Islet precursor cell (in vitro differentiated cells): ENCODE results near the gene RIMBP2.

Experiments
- DNase-seq: peaks from one replicate; pipeline ENCODE4 v3.0.0-alpha.2; 2018

Gene RIMBP2

DNA sequence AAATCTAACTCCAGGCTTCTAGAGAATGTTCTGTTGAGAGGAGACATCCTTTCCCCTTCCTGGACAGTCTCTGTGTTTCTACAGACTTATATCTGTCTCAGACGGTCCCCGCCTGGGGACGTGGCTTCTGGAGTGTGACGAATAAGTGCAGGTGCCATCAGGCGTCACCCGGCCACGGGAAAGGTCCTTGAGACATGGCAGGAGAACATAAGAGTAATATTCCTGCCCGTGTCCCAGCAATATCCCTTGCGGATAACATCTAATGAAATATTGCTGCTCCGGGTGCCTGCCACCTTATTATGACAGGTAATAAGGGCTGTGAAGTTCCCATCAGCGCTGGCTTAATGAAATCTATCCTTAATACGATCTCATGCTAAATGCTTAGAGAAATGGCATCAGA, 238.8 kb downstream of the RIMBP2 start:
- no peak for DNase-seq

DNA sequence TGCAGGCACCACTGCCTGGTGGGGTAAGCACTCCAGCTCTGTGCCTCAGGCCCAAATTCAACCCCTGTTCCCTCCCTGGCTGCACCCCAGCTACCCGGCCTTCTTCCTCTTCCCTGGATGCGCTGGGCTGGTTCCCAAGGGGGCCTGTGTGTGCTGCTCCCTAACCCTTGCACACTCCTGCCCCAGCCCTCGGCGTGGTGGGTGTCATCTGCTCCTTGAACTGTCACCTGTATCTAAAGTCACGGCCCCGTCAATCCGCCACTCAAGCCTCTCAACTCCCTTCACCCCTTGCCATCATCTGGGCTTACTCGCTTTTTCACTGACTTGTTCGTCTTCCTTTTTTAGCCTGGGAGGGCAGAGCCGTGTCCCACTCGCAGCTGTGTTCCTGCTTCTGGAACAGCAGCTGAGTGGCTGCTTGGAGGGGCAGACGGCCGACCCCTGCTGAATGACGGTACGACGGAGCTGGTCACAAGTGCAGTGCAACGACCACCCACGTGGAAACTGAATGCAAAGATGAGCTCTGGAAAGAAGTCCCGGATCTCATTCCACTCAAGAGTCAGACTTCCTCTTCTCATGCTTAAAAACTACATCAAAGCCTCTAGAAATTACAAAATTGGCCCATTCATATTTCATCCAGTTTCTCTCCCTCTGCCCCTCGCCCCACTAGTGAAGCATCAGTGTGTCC, 239.5 kb downstream of the RIMBP2 start:
- no peak for DNase-seq

DNA sequence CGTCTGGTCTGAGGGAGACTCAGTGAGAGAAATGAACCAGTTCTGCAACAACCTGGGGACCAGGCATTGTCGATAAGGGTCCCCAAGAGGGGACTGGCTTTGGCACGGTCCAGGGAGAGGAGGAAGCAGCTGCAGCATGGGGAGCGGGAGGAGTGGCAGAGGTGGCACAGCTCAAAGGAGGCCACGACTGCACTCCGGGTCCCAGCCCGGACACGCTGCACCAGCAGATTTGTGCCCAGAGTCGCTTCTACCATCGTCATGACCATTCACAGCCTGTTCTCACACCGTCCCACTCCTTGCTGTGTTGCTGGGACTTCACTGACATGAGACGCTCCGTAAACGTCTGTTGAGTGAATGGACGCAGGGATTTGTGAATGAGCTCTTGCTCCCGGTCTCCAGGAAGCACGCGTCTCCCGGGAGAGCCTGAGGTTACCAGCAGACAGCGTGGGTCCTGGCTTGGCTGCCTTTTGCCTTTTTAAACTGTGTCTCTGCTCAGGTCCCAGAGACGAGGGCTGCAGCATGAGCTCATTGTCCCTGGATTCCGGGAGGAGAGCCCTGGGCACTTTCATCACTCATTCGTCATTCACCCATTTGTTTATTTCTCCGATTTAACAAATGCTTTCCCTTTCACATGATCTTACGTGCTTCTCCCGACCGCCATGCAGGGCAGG, 241.4 kb downstream of the RIMBP2 start:
- no peak for DNase-seq

DNA sequence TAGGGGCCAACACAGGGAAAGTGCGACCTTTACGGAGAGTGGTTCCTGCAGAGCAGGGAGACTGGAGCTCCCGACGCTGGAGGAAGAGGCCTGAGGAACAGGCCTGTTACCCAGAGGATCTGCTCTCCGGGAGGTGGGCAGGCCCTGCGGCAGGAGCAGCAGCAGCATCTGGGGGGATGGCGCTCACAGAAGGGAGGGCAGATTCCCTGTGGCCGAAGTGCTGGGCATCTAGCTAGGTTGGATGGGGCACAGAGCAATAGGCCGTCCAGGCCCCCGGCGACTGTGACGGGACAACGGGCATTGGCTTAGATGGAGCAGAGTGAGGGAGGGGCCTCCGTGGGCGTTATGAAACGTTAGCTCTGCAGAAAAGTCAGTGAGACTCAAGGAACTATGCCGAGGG, 242.8 kb downstream of the RIMBP2 start:
- DNase-seq: no peak

DNA sequence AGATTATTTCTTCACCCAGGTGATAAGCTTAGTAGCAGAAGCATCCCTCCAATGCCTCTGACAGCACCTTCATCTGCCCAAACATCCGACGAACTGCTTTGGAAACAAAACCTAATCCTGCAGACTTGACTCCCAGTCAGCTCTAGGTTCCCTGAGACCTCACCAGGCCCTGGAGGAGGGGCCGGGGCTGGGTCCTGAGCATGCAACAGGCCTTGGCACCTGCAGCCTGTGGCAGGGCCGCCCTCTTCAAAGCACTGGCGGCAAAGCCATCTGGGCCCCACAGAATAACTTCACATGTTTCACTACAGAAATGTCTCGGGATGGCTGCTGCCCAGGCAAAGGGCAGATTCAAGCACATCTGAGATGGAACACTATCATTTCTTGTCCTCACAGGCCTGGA, 245.1 kb downstream of the RIMBP2 start:
- DNase-seq: no peak

DNA sequence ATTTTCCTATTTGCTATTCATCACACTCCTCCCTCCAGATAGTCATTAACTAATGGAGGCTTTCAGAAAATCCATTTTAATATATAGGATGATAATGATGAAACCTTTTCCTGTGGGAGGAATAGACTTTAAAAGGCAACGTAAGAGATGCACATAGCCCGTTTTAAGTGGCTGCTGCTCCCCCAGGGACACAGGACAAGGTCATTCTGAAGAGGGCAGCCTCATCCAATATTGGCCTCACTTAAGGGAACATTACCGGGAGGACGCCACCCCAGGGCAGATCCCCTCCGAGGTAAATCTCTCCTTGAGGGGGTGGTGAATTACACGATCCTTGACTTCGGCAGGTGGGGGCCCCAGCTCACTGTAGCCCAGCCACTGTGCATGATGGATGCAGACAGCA, 246.5 kb downstream of the RIMBP2 start:
- DNase-seq: no peak

DNA sequence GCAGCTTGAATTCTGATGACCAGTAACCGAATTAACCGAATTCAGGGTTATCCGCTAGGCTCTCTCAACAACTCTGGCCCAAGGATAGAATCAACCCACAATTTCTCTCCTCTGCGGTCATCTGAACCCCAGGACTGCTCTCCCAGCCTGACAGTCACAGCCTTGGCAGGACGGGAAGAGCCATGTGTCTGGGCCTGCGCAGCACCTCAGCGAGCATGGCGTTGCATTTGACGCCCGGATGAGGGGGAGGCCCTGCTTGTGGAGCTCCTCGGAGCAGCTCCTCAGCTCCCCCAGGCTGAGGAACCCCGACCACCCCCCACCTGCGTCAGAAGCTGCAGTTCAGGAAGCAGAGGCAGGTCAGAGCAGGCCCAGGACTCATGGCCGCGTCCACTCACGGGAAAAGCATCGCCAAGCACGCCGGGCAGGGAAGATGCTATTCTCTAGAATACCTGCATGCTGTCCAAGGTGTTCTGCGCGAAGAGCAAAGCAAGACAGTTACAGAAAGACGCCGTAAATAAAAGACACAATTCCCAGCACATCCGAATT, 247.3 kb downstream of the RIMBP2 start:
- DNase-seq: no peak

DNA sequence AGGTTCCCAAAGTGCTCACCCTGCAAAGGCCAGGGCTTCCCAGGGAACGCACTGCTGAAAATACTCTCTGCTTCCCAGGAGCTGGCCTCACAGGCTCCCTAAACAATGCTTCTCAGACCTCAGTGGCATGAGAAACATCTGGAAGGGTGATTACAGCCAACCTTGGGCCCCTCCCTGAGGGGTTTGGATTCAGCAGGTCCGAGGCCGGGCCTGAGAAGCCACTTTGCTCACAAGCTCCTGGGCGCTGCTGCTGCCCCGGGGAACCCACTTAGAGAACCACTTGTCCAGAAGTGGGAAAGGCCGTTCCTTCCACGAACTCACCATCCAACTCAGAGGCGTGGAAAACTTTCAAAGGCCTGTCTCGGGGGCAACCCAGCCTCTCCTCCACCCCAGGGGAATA, 247.9 kb downstream of the RIMBP2 start:
- DNase-seq: no peak

DNA sequence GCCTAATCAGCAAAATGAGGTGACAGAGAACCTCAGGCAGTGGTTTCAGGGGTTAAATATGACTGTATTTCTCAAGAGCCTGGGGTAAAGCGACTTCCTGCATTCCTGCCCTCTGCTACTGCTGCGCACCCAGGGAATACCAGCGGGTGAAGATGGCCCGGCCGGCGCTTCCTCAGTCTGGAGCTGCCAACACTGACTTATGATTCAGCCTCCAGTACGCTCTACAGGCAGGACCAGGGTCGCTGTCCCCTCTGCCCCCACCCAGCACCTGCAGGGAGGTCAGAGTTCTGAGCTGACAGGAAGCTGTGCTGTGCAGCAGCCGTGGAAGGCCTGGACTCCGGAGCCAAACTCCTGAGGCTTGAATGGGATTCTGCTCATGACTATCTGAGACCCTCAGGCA, 250.5 kb downstream of the RIMBP2 start:
- no peak for DNase-seq

DNA sequence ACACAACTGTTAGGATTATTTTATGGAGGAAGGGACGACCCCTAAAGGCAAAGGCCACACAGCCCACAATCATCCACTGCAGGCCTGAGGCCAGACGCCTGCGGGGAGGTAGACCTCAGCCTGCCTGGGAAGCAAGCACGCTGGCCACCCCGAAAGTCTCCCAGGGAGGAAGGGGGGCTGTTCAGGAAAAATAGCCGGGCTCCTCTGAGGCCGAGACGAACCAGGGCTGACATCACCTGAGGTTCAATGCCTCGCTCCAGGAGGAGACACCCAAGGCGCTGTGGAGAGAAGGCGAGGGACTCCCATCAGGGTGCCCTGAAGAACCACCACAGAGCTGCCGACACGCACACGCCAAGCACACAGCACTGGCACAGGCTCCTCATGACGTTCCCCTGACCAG, 251.1 kb downstream of the RIMBP2 start:
- no peak for DNase-seq

DNA sequence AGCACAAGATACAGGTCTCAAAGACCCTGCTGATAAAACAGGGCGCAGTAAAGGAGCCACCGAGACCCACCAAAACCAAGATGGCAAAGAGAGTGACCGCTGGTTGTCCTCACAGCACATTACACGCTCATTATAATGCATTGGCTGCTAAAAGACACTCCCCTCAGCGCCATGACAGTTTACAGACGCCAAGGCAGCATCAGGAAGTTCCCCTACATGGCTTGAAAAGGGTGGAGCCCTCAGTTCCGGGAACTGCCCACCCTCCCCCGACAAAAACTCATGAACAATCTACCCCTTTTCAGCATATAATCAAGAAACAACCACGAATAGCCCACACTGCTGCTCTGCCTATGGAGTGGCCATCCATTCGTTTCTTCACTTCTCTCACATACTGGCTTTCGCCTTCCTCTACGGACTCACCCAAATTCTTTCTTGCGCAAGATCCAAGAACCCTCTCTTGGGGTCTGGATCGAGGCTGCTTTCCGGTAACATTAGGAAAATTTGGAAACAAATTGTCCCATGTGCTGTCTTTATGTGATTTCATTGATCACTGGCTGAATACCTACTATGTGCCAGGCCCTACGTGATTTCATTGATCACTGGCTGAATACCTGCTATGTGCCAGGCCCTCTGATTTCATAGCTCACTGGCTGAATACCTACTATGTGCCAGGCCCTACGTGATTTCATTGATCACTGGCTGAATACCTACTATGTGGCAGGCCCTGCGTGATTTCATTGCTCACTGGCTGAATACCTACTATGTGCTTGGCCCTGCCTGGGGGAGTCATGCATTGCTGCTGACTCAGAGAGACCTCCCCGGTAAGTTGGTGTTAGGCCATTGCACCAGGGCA, 252.1 kb downstream of the RIMBP2 start:
- DNase-seq: no peak

DNA sequence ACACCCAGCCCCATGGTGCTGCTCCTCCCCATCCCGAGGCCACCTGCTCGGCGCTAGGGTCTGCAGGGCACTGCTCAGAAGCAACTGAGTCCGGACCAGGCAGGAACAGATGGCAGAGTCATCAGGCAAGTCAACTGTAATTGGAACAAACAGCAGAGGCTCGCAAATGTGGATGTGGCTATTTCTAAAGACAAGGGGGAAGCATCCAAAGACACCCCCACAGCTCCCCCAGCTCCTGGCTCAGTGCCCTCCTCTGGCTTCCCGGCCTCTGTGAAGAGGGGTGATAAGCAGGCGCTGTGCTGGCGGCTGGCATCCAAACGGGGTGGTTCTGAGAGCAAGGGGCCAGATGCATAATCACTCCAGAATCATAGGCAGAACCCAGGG, 252.8 kb downstream of the RIMBP2 start:
- DNase-seq: no peak

DNA sequence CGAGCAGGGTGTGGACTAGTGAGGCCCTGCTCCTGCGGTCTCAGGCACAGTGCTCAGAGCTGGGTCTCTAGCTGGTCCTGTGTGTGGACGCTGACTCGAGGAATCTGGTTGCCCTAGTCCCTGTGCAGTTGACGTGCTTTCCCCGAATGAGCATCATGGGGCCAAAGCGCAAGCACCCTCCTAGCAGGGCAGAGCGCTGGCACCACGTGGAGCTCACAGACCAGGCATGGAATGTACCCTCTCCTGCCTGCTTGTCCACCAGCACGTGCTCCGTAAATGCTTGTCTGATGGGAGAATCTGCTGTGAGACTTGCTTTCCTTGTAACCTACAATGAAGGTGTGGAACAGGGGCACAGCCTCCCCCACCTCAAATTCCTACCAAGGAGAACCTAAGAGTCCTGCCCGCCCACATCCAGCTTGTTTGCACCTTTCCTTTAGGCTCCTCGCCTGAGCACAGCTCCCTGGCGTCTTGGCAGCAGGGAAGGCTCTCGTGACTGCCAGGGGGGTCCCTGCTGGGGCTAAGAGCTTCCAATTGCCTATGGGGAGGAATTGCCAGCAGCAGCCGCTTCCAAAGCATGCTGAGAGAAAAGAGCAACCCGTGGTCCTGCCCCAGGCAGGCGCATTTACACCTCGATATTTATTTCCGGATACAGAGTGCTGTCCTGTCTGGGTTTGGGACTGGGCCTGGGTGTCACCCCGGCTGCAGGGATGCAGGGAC, 253.4 kb downstream of the RIMBP2 start:
- no peak for DNase-seq

DNA sequence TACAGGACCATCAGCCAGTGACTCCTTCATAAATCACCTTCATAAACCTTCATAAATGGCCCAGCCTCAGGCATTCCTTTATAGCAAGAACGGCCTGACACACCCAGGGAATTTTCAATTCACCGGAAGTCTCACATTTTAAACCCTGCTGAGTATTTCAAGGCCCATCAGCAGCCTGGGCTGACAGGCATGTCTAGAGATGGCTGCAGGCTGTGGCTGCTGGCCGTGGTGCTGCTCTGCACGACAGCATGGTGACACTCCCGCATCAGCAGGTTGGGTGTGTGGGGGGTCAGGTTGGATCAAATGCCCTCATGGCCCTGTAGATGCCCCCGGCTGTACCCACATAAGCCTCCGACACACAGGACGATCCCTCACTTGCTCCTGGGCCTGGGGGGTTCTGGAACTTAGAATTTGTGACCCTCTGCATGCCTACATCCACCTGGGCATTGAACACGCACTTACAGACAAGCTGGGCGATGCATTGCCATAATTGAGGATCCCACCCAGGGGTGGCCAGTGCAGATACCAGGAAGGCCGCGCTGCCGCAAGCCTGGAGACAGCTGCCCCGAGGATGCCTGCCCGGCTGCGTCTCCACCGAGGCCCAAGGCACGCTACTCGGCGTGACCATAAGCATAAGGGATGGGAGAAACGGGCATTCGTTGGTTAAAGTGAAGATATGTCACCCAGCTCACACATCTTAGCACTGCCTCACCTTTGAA, 254.1 kb downstream of the RIMBP2 start:
- peak; percentile 75 for DNase-seq

DNA sequence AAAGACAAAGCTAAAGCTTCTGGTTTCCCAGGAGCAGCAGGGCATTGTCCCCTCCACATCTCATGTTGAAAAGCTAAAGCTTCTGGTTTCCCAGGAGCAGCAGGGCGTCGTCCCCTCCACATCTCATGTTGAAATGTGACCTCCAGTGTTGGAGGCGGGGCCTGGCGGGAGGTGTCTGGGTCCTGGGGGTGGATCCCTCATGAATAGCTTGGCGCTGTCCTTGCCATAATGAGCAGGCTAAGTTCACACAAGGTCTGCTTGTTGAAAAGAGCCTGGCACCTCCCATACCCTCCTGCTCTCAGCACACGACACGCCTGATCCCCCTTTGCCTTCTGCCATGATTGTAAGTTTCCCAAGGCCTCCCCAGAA, 254.7 kb downstream of the RIMBP2 start:
- DNase-seq: no peak

DNA sequence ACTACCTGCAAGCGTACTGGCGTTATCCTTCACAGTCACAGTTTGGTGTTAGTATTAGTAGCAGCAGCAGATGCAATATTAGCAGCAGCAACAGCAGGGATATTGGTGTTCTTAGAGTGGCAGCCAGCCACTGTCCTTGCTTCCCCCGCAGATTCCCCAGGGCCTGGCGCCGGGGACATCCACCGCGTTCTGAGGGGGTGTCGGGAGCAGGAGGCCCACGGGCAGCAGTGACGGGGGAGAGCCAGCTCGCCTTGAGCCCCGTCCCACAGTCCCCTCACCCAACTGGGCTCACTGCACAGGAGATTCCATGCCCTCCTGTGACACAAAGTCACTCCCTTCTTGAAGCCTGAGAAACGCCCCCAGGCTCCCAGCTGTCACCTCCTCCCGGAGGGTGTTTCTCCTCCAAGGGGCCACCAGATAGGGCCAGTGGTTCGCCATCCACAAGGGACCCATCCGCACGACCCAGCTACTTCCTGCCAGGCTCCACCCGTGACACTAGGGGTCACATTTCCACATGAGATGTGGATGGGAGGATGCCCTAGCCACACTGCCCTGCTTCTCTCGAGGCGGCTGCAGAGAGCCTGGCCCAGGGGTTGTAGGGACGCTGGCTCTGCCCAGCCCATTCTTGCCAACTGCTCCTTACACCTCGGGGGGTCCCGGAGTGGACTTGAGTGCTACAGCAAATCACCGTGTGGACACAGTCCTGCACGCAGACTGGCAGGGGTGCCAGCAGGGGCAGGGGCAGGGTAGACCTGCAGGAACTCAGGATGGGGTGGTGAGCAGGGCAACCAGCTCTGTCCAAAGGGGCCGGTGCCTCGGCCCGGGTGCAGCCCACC, 255.3 kb downstream of the RIMBP2 start:
- DNase-seq: no peak

DNA sequence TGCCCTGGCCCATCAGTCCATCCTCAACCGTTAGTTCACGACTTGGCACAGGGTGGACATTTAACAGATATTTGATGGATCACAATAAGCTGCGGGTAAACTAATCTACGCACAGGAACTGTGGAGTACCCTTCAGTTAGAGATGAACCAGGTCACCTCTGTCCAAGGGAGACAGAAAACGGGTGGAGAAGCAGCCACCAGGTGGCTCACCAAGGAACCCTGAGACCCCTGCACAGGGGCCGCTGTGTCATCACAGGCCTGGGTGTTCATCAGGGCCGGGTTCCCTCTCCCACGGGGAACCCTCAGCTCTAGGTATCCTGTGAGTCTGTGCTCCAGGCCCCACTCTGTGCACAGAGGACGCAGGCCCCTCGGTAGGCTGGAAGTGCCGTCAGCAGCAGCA, 256.2 kb downstream of the RIMBP2 start:
- no peak for DNase-seq

DNA sequence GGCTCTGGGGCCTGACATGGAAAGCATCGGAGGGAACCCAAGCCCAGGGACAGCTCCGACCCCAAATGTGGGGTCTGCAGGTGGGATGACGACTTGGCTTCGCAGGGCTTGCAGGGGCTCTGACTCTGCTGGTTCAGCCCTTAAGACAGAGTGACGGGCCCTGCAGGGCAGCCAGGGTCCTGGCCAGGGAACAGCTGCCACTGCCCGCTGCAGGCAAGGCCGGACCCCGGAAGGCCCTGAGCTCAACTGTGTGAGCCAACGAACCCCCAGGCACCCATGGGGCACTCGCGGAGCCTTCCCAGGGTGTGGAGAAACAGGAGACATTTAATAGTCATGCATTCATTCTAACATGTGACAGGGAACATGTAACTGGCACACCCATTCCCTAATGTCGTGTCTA, 257.8 kb downstream of the RIMBP2 start:
- no peak for DNase-seq

DNA sequence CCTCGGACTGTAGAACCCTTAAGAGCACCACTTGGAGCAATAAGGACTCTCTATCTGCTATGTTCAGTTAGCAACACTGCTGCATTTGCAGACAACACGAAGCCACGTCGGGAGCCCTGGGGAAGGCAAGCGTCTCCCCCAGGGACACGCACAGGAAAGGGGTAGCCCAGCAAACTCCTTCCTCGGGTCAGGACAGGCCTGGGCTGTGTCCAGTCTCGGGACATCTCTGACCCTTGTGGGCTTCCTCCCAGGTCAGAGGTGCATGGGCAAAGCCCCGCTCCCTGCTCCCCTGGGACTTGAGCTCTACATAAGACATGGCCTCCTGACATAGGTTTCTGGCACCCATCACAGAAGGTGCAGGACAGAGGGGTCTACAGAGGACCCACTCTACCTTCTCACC, 258.9 kb downstream of the RIMBP2 start:
- no peak for DNase-seq

DNA sequence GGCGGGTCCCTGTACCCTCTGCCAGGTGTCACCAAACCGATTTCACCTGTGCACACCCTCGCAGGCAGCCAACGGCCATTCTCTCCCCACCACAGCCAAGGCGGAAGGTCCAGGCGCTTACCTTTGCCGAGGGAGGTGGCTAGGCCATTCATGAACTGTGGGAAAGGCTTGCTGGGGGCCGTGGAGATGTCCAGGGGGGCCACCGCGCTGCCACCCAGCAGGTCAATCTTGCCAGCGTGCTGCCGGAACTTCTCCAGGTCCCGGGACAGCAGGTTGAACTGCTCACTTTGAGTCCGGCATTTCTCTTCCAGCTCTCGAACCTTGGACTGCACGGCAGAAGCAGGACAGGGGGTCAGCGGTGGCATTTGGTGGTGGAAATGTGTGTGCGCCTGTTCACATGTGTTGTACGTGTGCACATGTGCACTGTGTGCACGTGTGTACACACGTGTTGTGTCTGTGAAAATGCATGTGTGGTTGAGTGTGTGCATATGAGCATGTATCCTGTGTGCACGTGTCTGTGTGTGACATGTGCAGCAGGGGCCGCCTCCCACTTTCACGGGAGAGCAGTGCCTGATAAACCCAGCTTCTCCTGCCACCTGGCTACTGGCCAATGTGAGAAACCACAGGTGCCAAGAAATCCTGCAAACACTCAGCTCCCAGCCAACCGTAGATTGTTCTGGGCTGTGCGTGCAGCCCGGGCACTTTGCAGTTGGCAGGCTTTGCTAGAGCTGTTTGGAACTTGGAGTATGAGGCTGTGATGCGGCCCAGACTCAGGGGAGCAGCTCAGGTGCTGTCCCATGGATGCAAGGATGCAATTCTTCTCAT, 259.5 kb downstream of the RIMBP2 start:
- DNase-seq: no peak

DNA sequence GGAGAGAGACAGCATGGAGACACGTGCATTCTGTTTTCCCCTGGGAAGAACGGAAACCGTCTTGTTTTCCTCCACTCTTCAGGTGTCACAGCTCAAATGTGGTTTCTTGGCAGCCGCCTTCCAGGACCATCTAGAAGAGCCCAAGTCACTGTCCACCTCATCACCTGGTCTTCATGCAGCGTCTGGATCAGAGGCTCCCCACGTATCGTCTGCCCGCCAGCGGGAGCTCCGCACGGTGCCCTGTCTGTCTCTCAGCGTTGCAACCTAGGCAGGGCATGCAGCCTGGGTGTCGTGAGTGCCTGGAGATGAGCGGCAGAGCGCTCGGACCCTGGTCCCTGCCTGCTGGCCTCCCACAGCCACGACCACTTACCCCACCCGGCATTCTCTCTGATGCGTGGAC, 260.9 kb downstream of the RIMBP2 start:
- no peak for DNase-seq
